Keratinocyte (primary cell): Measurements from ENCODE around the gene SPIN1. TPM values are rescaled to one million over a fixed set of nuclear protein-coding genes. Genes with fewer than 3 reads are reported as not detected.

Experiments
- DNase-seq: peaks from one replicate; pipeline ENCODE4 v3.0.0-alpha.2; 2011; ENCODE audit warnings: low read depth, missing footprints, low spot score
- FAIRE-seq: peaks from 2 replicates; lab custom pipeline; 2011; peaks lifted over from hg19 to GRCh38; lab: Jason Lieb, UNC
- H2AFZ ChIP-seq: 2 replicates; pipeline ENCODE4 v1.6.0; 2012; ENCODE audit warnings: low read length, control low read depth, inconsistent platforms; ENCODE audit not compliant: control insufficient read depth
- H3K27ac ChIP-seq: 2 replicates; pipeline ENCODE4 v1.5.1; 2011; ENCODE audit warnings: low read length; ENCODE audit not compliant: control insufficient read depth, insufficient read depth
- H3K27me3 ChIP-seq: 3 replicates; pipeline ENCODE4 v1.6.0; 2011; ENCODE audit warnings: low read length; ENCODE audit not compliant: control insufficient read depth, insufficient read depth; ENCODE audit errors: extremely low read depth
- H3K36me3 ChIP-seq, 2 experiments: 2 replicates in 1 of 2; 3 replicates in 1 of 2; pipeline ENCODE4 v1.5.1; 2011; ENCODE audit warnings: low read length in 2 of 2, mild to moderate bottlenecking in 1 of 2; ENCODE audit not compliant: control insufficient read depth in 2 of 2, insufficient read depth in 2 of 2; ENCODE audit errors: extremely low read depth in 1 of 2
- H3K4me1 ChIP-seq: 3 replicates; pipeline ENCODE4 v1.5.1; 2011; ENCODE audit warnings: low read length; ENCODE audit not compliant: control insufficient read depth, insufficient read depth; ENCODE audit errors: extremely low read depth
- H3K4me2 ChIP-seq: 3 replicates; pipeline ENCODE4 v1.6.0; 2011; ENCODE audit warnings: low read depth, low read length; ENCODE audit not compliant: control insufficient read depth, insufficient read depth; ENCODE audit errors: extremely low read depth
- H3K4me3 ChIP-seq, 3 experiments: fragments of 200-600 bp in 1 of 3; sonication (generic) in 1 of 3; 2 replicates in 2 of 3; 3 replicates in 1 of 3; pipeline ENCODE4 v1.5.1; 2011 to 2016; ENCODE audit warnings: low read length in 3 of 3, mild to moderate bottlenecking in 3 of 3, control low read depth in 2 of 3, inconsistent platforms in 1 of 3, low read depth in 1 of 3, mixed read lengths in 1 of 3, mixed run types in 1 of 3, moderate library complexity in 1 of 3; ENCODE audit not compliant: control insufficient read depth in 2 of 3, insufficient read depth in 2 of 3; ENCODE audit errors: extremely low read depth in 1 of 3
- H3K79me2 ChIP-seq: 2 replicates; pipeline ENCODE4 v1.6.0; 2012; ENCODE audit warnings: low read length; ENCODE audit not compliant: control insufficient read depth, insufficient read depth
- H3K9ac ChIP-seq: 3 replicates; pipeline ENCODE4 v1.6.0; 2011; ENCODE audit warnings: low read length; ENCODE audit not compliant: control insufficient read depth, insufficient read depth; ENCODE audit errors: extremely low read depth
- H3K9me1 ChIP-seq: 3 replicates; pipeline ENCODE4 v1.6.0; 2011; ENCODE audit warnings: low read length; ENCODE audit not compliant: control insufficient read depth, insufficient read depth; ENCODE audit errors: extremely low read depth
- H3K9me3 ChIP-seq: 2 replicates; pipeline ENCODE4 v1.5.1; 2012; ENCODE audit warnings: low read depth, low read length; ENCODE audit not compliant: control insufficient read depth
- H4K20me1 ChIP-seq: 3 replicates; pipeline ENCODE4 v1.6.0; 2011; ENCODE audit warnings: low read length; ENCODE audit not compliant: control insufficient read depth, insufficient read depth; ENCODE audit errors: extremely low read depth
- CTCF ChIP-seq, 3 experiments: IDR thresholded peaks in 1 of 3; conservative IDR thresholded peaks in 1 of 3; optimal IDR thresholded peaks in 1 of 3; 2 replicates in 2 of 3; 3 replicates in 1 of 3; pipeline versions ENCODE3 to v1.5.1; 2011; ENCODE audit warnings: low read length in 3 of 3, mild to moderate bottlenecking in 3 of 3, moderate library complexity in 2 of 3, control low read depth in 1 of 3, inconsistent platforms in 1 of 3; ENCODE audit not compliant: insufficient read depth in 2 of 3; ENCODE audit errors: extremely low read depth in 1 of 3
- EZH2 ChIP-seq: IDR thresholded peaks from one replicate; pipeline ENCODE4 v1.6.1; 2012; ENCODE audit warnings: inconsistent platforms, mild to moderate bottlenecking, low read length, moderate library complexity
- dilution Hi-C: fragments of 300-500 bp; cut with MboI; formaldehyde crosslinking; loops from one replicate; pipeline ENCODE4 v1.7.0; 2020; ENCODE audit warnings: low sequenced_read_pairs; ENCODE audit not compliant: extremely low pct_ligation_motif_present
- polyA plus RNA-seq, 5 experiments: library from polyadenylated mRNA; depleted of rRNA in 3 of 5; stranded (reverse) in 3 of 5; stranded (forward) in 1 of 5; unstranded in 1 of 5; fragments of >200 nt; gene quantifications; 1 replicate in 1 of 5; 2 replicates in 3 of 5; 3 replicates in 1 of 5; pipeline versions ENCODE4 v1.2.1 to v1.2.3, GENCODE V29; 2011 to 2012; ENCODE audit warnings: missing spikeins in 2 of 5, low read depth in 1 of 5, low replicate concordance in 1 of 5

Gene SPIN1
- polyA plus RNA-seq, 1 donor (not counting 4 experiments of a cell fraction or from before 2014, with no cell fraction given): 68.8 TPM

- Histone ChIP-seq H3K4me3 (no peak overlapping the region), H3K27me3 (no peaks in the 10 kb centered on the region), H3K79me2 (peaks cover 75% of the 10 kb centered on the region), H3K9ac (no peak overlapping the region), H3K9me1 (no peaks in the 10 kb centered on the region), H3K36me3 (no peaks in the 10 kb centered on the region), H3K4me2 (no peak overlapping the region), H2AFZ (no peak overlapping the region), H4K20me1 (no peaks in the 10 kb centered on the region), H3K9me3 (no peaks in the 10 kb centered on the region), H3K27ac (no peak overlapping the region), H3K4me1 (peaks cover 8% of the 10 kb centered on the region)
- dilution Hi-C loops: no loop called here
- DNase-seq (no peak), FAIRE-seq (no peak)
- TF ChIP-seq CTCF (optimal IDR thresholded peaks at IDR 0.05 in 1 of 3, IDR thresholded peaks at IDR 0.05 in 1 of 3, conservative IDR thresholded peaks at IDR 0.05 in 1 of 3; ENCODE audit: extremely low read depth in 1 of 3, insufficient read depth in 2 of 3, low read length in 3 of 3) (no peak), EZH2 (no peak)
These were observed 55.4 kb downstream of the SPIN1 start for GRCh38 chr9:88443480-88444113.

GRCh38 chr9:88446728-88447127, 58.5 kb downstream of the SPIN1 start:
- H3K36me3 ChIP-seq: peaks cover 9 to 11% of the 10 kb centered on the region in 2 experiments
- FAIRE-seq (no peak), DNase-seq (no peak)
- H2AFZ ChIP-seq: no peak overlapping the region
- dilution Hi-C loops: no loop called here
- H3K4me2 ChIP-seq: no peak overlapping the region
- H3K27ac ChIP-seq: no peak overlapping the region
- peaks cover 57% of the 10 kb centered on the region for H3K79me2 ChIP-seq
- no peaks in the 10 kb centered on the region for H4K20me1 ChIP-seq
- TF ChIP-seq CTCF (optimal IDR thresholded peaks at IDR 0.05 in 1 of 3, IDR thresholded peaks at IDR 0.05 in 1 of 3, conservative IDR thresholded peaks at IDR 0.05 in 1 of 3; ENCODE audit: extremely low read depth in 1 of 3, insufficient read depth in 2 of 3, low read length in 3 of 3) (no peak), EZH2 (no peak)
- no peaks in the 10 kb centered on the region for H3K9me3 ChIP-seq
- H3K4me1 ChIP-seq: peaks cover 8% of the 10 kb centered on the region
- H3K27me3 ChIP-seq: no peaks in the 10 kb centered on the region
- H3K9me1 ChIP-seq: no peaks in the 10 kb centered on the region
- no peak overlapping the region for H3K4me3 ChIP-seq
- H3K9ac ChIP-seq: no peak overlapping the region
